SU-DHL-6 (cell line): ENCODE results near the gene PTPN1.
A peak's percentile ranks its signal among the peaks of the same experiment; 100 is the strongest.

Experiments used
- H2AFZ ChIP-seq: fragments of 200-600 bp; sonication (generic); 2 replicates; pipeline ENCODE4 v1.6.1; 2014; ENCODE audit warnings: low read depth, mild to moderate bottlenecking, moderate library complexity, mixed read lengths, antibody characterized with exemption, low read length; ENCODE audit not compliant: severe bottlenecking
- H3F3A ChIP-seq: fragments of 200-600 bp; shearing (Covaris generic); 2 replicates; pipeline ENCODE4 v1.6.0; 2016; ENCODE audit warnings: antibody characterized with exemption, mild to moderate bottlenecking; ENCODE audit not compliant: insufficient read depth
- H3K27ac ChIP-seq: fragments of 200-600 bp; sonication (generic); 2 replicates; pipeline ENCODE4 v1.5.1; 2016; ENCODE audit warnings: low read depth, mild to moderate bottlenecking, low read length, moderate library complexity, mixed read lengths
- H3K27me3 ChIP-seq: fragments of 200-600 bp; sonication (generic), shearing (Covaris generic); 2 replicates; pipeline ENCODE4 v1.6.0; 2014; ENCODE audit warnings: mild to moderate bottlenecking, low read length
- H3K36me3 ChIP-seq: fragments of 200-600 bp; sonication (generic); 2 replicates; pipeline ENCODE4 v1.6.1; 2014; ENCODE audit warnings: mild to moderate bottlenecking, low read length, mixed read lengths
- H3K4me2 ChIP-seq: fragments of 300-600, 200-600 bp; shearing (Covaris generic), sonication (generic); 2 replicates; pipeline ENCODE4 v1.6.0; 2014; ENCODE audit warnings: low read length, low read depth, mild to moderate bottlenecking; ENCODE audit not compliant: poor library complexity, severe bottlenecking
- H3K4me3 ChIP-seq: fragments of 200-600 bp; sonication (generic); 2 replicates; pipeline ENCODE4 v1.5.1; 2014; ENCODE audit warnings: antibody characterized with exemption, low read length, mild to moderate bottlenecking, mixed read lengths; ENCODE audit not compliant: insufficient read depth, poor library complexity, severe bottlenecking
- H3K79me2 ChIP-seq: fragments of 200-600 bp; sonication (generic); 2 replicates; pipeline ENCODE4 v1.6.1; 2014; ENCODE audit warnings: mild to moderate bottlenecking, low read length, moderate library complexity; ENCODE audit not compliant: insufficient read depth
- H3K9ac ChIP-seq: fragments of 200-600 bp; sonication (generic); 2 replicates; pipeline ENCODE4 v1.7.0; 2014; ENCODE audit warnings: mild to moderate bottlenecking, low read length
- H3K9me2 ChIP-seq: fragments of 200-600 bp; sonication (generic); replicated peaks from 2 replicates; pipeline ENCODE4 v1.6.1; 2014; ENCODE audit warnings: low read length; ENCODE audit not compliant: insufficient read depth
- H3K9me3 ChIP-seq: fragments of 200-600 bp; sonication (generic); 2 replicates; pipeline ENCODE4 v1.6.1; 2014; ENCODE audit warnings: low read length, mixed read lengths; ENCODE audit not compliant: insufficient read depth
- H4K20me1 ChIP-seq: fragments of 200-600 bp; sonication (generic); 2 replicates; pipeline ENCODE4 v1.6.1; 2014; ENCODE audit warnings: low read depth, mild to moderate bottlenecking, antibody characterized with exemption, low read length, moderate library complexity, mixed read lengths
- CTCF ChIP-seq: fragments of 200-600 bp; sonication (generic); IDR thresholded peaks from one replicate; pipeline ENCODE4 v1.5.1; 2017; ENCODE audit warnings: antibody characterized with exemption, mild to moderate bottlenecking, low read length, moderate library complexity; ENCODE audit not compliant: insufficient read depth, poor library complexity, severe bottlenecking
- EZH2phosphoT487 ChIP-seq: fragments of 200-600 bp; sonication (generic), shearing (Covaris generic); conservative IDR thresholded peaks from 2 replicates; pipeline ENCODE4 v1.6.1; 2018; ENCODE audit warnings: mild to moderate bottlenecking, antibody characterized with exemption, low read length, moderate library complexity, mixed read lengths

PTPN1 gene

DNA sequence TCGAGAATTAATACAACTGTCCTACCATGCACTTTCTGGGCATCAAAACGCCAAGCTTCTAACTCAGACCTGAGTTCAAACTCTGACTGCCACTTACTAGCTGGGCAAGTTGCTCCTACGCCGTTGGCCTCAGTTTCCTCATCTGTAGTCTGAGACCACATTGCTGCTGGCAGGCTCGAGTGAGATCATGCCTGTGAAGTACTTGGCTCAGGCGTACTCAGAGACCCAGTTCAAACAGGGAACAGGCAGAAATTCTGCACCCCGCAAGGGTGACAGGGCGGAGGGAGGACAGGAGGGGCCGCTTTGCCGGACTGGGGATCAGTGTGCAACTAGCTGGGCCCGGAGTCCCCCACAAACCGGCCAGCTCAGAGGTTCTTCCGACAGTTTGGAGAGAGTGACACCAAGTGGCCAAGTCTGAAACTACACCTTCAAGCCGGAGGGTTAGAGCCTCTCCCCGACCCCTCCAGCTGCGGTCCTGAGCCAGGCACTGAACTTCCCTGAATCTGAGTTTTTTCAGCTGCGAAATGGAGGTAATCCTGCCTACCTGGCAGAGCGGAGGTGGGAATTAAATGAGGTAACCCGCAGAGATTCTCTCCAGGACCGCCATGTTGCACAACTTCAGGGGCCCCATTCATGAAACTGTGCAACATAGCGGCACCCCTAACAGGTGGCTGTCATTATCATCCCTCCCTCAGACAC lies 46.0 kb upstream of the PTPN1 start:
- Histone ChIP-seq H3F3A (no peaks in the 10 kb centered on the region), H3K4me3 (no peak overlapping the region), H2AFZ (no peak overlapping the region), H3K36me3 (no peaks in the 10 kb centered on the region), H3K9me3 (no peaks in the 10 kb centered on the region), H3K27me3 (no peaks in the 10 kb centered on the region), H4K20me1 (no peaks in the 10 kb centered on the region), H3K4me2 (no peak overlapping the region), H3K9ac (no peak overlapping the region), H3K79me2 (no peaks in the 10 kb centered on the region), H3K9me2 (no peaks in the 10 kb centered on the region), H3K27ac (no peak overlapping the region)
- no peak for TF ChIP-seq EZH2phosphoT487
- TF ChIP-seq CTCF: peak; percentile 27

GRCh38 chr20:50464725-50465650 lies 45.2 kb upstream of the PTPN1 start:
- H3K36me3 ChIP-seq: no peaks in the 10 kb centered on the region
- H2AFZ ChIP-seq: no peak overlapping the region
- no peak for TF ChIP-seq EZH2phosphoT487
- TF ChIP-seq CTCF: no peak
- no peaks in the 10 kb centered on the region for H3F3A ChIP-seq
- H3K4me2 ChIP-seq: no peak overlapping the region
- no peak overlapping the region for H3K9ac ChIP-seq
- H3K27ac ChIP-seq: no peak overlapping the region
- no peaks in the 10 kb centered on the region for H3K27me3 ChIP-seq
- no peaks in the 10 kb centered on the region for H3K79me2 ChIP-seq
- H4K20me1 ChIP-seq: no peaks in the 10 kb centered on the region
- H3K9me3 ChIP-seq: no peaks in the 10 kb centered on the region
- H3K9me2 ChIP-seq: no peaks in the 10 kb centered on the region
- no peak overlapping the region for H3K4me3 ChIP-seq

- Histone ChIP-seq H3K79me2 (no peaks in the 10 kb centered on the region), H3K4me3 (no peak overlapping the region), H3F3A (no peaks in the 10 kb centered on the region), H3K4me2 (no peak overlapping the region), H2AFZ (no peak overlapping the region), H3K36me3 (no peaks in the 10 kb centered on the region), H3K9me3 (no peaks in the 10 kb centered on the region), H3K9me2 (no peaks in the 10 kb centered on the region), H3K9ac (no peak overlapping the region), H3K27ac (no peak overlapping the region), H4K20me1 (no peaks in the 10 kb centered on the region), H3K27me3 (no peaks in the 10 kb centered on the region)
- TF ChIP-seq CTCF (no peak), EZH2phosphoT487 (no peak)
Measured at GRCh38 chr20:50467174-50467573, 43.0 kb upstream of the PTPN1 start.
